Transverse colon (tissue), 4 donors: Measurements from ENCODE around the gene STK38L. TPM values are rescaled to one million over a fixed set of nuclear protein-coding genes. Genes with fewer than 3 reads are reported as not detected.

Experiments used
- DNase-seq: peaks from one replicate; pipeline ENCODE4 v3.0.0-alpha.2; 2019
- H3K27ac ChIP-seq, 4 donors: fragments of 200-600 bp; sonication (generic); 2 replicates each; pipeline ENCODE4 v1.5.1; 2016 to 2018; ENCODE audit warnings: inconsistent platforms in 4 of 4
- H3K27me3 ChIP-seq: fragments of 200-600 bp; sonication (generic); 2 replicates; pipeline ENCODE4 v1.5.1; 2017; ENCODE audit warnings: inconsistent platforms
- H3K36me3 ChIP-seq, 4 donors: fragments of 200-600 bp; sonication (generic); 2 replicates each; pipeline ENCODE4 v1.5.1; 2017 to 2019; ENCODE audit warnings: inconsistent platforms in 4 of 4
- H3K4me1 ChIP-seq, 4 donors: fragments of 200-600 bp; sonication (generic); 2 replicates each; pipeline ENCODE4 v1.5.1; 2017 to 2020; ENCODE audit warnings: inconsistent platforms in 4 of 4
- H3K4me3 ChIP-seq, 4 donors: fragments of 200-600 bp; sonication (generic); 1 replicate in 1 of 4; 2 replicates in 3 of 4; pipeline versions ENCODE4 v1.5.1 to v1.6.1; 2017 to 2019; ENCODE audit warnings: inconsistent platforms in 4 of 4
- H3K9me3 ChIP-seq, 2 donors: fragments of 200-600 bp; sonication (generic); 2 replicates each; pipeline ENCODE4 v1.5.1; 2017 to 2019; ENCODE audit warnings: inconsistent platforms in 2 of 2
- CTCF ChIP-seq, 5 experiments: fragments of 200-600 bp in 3 of 5; fragments of 450-650 bp in 2 of 5; sonication (generic) in 3 of 5; IDR thresholded peaks; 1 replicate in 2 of 5; 2 replicates in 3 of 5; pipeline ENCODE4 v1.5.1; 2016 to 2017; ENCODE audit warnings: antibody characterized with exemption in 5 of 5, inconsistent platforms in 3 of 5, mild to moderate bottlenecking in 2 of 5, moderate library complexity in 1 of 5
- EP300 ChIP-seq: sonication (generic); formaldehyde crosslinking; IDR thresholded peaks from one replicate; pipeline ENCODE4 v1.6.1; 2017; ENCODE audit warnings: antibody characterized with exemption, low read depth
- POLR2A ChIP-seq: fragments of 450-650 bp; IDR thresholded peaks from one replicate; pipeline ENCODE4 v1.6.1; 2016; ENCODE audit warnings: antibody characterized with exemption, mild to moderate bottlenecking, moderate library complexity
- POLR2AphosphoS5 ChIP-seq, 3 donors: sonication (generic); formaldehyde crosslinking; IDR thresholded peaks; one replicate each; pipeline ENCODE4 v1.6.1; 2016; ENCODE audit warnings: antibody characterized with exemption in 3 of 3
- WGBS, 2 donors: methylation state at CpG; one replicate each; pipeline ENCODE4 v1.1.5; 2018; ENCODE audit warnings: low coverage in 1 of 2; 5-methylcytosine and 5-hydroxymethylcytosine counted together
- in situ Hi-C, 4 donors: fragments of 200-750 bp; cut with MboI; loops; one replicate each; pipeline versions ENCODE4 v1.15.0 to v1.15.1; 2017; ENCODE audit warnings: low sequenced_read_pairs in 3 of 4, low pct_ligation_motif_present in 1 of 4, low pct_unique_long_range_greater_than_20kb in 1 of 4
- intact Hi-C: fragments of 100-400 bp; cut with DNase I; formaldehyde crosslinking; loops from one replicate; pipeline ENCODE4 v1.15.1; 2023; ENCODE audit warnings: low total_unique reads
- total RNA-seq, 4 donors: library from RNA; depleted of rRNA; stranded (reverse); fragments of >200 nt; gene quantifications; one replicate each; pipeline ENCODE4 v1.1.0, GENCODE V29; 2016

The STK38L gene
- total RNA-seq, 4 donors from 2014 or later = 18.5 to 51.8 (median 40.9) TPM

DNA sequence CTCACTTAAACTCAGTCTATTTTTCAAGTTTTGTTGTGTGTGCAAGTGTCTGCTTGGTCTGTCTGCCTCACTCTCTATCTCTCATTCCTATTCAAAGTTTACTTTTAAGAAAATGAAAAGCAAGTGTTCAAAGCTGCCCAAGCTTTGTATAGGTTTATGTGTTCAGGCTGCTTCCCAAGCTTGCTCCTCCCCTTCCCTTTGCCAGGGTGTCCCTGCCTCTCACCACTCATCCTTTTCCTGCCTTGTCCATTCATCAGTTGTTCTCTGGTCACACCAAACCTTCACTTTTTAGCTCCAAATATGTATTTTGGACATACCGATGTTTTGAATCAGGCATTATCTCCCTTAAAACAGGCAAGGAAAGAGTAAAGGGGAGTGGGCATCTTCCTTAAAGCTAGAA lies 41.3 kb downstream of the STK38L start:
- intact Hi-C loops = no loop called here
- Histone ChIP-seq H3K4me3 (no peak overlapping the region), H3K27ac (peak overlapping the region in 3 of 4 donors; percentile 14 to 38 (median 32)), H3K27me3 (no peaks in the 10 kb centered on the region), H3K4me1 (peaks cover 11 to 46% (median 32%) of the 10 kb centered on the region in 4 donors), H3K36me3 (no peaks in the 10 kb centered on the region), H3K9me3 (no peaks in the 10 kb centered on the region)
- 93 to 94% methylated on average over 1 of the region's 1 CpG for WGBS, 2 donors
- in situ Hi-C loops = no loop called here
- no peak for TF ChIP-seq POLR2A
- no peak for TF ChIP-seq CTCF (IDR thresholded peaks at IDR 0.05)
- no peak for TF ChIP-seq POLR2AphosphoS5 (IDR thresholded peaks at IDR 0.05)
- no peak for TF ChIP-seq EP300
- no peak for DNase-seq

DNA sequence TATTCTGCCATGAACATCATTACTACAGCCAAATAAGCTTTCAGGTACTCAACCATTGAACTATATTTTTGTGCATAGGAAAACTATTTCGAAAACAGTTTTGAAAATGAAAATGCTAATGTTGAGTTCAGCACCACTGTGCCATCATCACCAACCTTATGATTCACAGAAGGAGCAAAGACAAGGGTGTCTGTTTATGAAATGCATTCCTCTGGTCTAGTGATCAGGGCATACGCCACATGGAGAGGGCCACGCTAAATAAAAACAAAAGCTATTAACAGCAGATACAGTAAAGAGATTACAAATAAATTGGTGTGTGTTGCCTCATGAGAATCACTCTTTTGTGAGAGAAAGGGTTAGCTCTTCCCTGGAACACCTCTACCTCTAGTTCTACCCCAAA lies 45.3 kb downstream of the STK38L start:
- no peak overlapping the region for H3K4me3 ChIP-seq
- H3K4me1 ChIP-seq = peaks cover 34 to 62% (median 43%) of the 10 kb centered on the region in 4 donors
- DNase-seq = no peak
- in situ Hi-C loops (no loop called here), intact Hi-C loops (no loop called here)
- WGBS, 2 donors = 69 to 84% methylated on average over 3 of the region's 3 CpGs
- TF ChIP-seq POLR2A (no peak), POLR2AphosphoS5 (IDR thresholded peaks at IDR 0.05) (no peak)
- H3K27ac ChIP-seq = peak overlapping the region in 3 of 4 donors; percentile 4 to 28 (median 27)
- H3K27me3 ChIP-seq = no peaks in the 10 kb centered on the region
- no peaks in the 10 kb centered on the region for H3K36me3 ChIP-seq
- H3K9me3 ChIP-seq = no peaks in the 10 kb centered on the region

DNA sequence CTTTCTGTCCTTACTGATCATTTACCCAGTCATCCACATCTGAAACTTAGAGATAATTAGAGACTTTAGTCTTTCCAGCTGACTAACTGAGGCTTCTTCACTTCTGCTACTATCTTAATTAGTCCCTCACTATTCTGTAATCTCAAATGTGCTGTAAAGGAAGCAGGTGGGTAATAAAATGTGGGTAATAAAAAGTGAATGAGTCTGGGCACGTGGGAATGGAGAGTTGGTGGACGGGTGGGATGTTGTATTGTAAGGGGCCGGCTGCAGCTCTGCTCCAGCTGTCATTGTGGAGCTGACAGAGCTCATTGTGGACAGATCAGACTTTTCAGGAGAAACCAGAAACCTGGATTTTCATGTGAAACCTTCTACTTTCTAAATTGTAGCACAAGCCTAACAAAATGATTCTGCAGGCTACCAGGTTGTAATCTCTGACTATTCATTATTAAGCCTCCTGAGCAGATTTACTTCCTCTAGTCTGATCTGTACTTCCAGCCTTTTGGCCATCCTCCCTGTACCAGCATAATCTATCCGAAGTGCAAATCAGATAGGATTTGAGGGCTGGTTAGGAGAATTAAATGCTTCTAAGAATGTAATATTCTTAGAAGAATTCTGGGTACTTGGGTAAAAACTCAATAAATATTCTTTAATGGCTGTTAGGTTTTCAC lies 46.5 kb downstream of the STK38L start:
- intact Hi-C loops = no loop called here
- H3K27ac ChIP-seq = peak overlapping the region; percentile 2 to 28 (median 24)

DNA sequence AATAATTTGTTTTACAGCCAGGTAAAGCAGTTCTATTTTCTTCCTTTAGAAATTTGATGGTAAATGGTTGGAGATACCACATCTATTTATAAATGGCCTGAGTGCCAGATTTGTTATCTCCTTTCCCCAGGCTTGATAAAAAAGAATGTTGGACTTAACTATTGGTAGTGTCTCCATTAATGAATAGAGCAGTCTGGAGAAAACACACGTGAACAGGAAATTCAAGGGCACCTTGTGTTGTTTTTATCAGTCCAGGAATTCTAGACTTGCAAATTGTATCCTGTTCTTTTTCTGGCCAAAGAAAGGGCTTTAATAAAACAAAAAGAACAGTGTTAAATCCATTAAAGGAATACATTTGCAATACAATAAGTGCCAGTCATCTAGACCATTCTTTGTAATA lies 47.8 kb downstream of the STK38L start:
- 30 to 33% methylated on average over 1 of the region's 1 CpG for WGBS, 2 donors
- no peaks in the 10 kb centered on the region for H3K27me3 ChIP-seq
- H3K36me3 ChIP-seq = no peaks in the 10 kb centered on the region
- no peaks in the 10 kb centered on the region for H3K9me3 ChIP-seq
- no peak for DNase-seq
- H3K27ac ChIP-seq = peak overlapping the region in 3 of 4 donors; percentile 16 to 38 (median 28)
- intact Hi-C loops (no loop called here), in situ Hi-C loops (no loop called here)
- peaks cover 28 to 56% (median 38%) of the 10 kb centered on the region in 4 donors for H3K4me1 ChIP-seq
- TF ChIP-seq EP300 (no peak), CTCF (IDR thresholded peaks at IDR 0.05) (no peak)
- no peak overlapping the region for H3K4me3 ChIP-seq

More for the DNA sequence above, 46.5 kb downstream of the STK38L start:
- TF ChIP-seq POLR2A = no peak
- TF ChIP-seq POLR2AphosphoS5 (IDR thresholded peaks at IDR 0.05) = no peak
- Histone ChIP-seq H3K27me3 (no peaks in the 10 kb centered on the region), H3K4me1 (peaks cover 28 to 56% (median 38%) of the 10 kb centered on the region in 4 donors), H3K4me3 (no peak overlapping the region), H3K36me3 (no peaks in the 10 kb centered on the region), H3K9me3 (no peaks in the 10 kb centered on the region)
- 38 to 48% methylated on average over 4 of the region's 4 CpGs for WGBS, 2 donors
- DNase-seq = no peak
- in situ Hi-C loops = no loop called here

DNA sequence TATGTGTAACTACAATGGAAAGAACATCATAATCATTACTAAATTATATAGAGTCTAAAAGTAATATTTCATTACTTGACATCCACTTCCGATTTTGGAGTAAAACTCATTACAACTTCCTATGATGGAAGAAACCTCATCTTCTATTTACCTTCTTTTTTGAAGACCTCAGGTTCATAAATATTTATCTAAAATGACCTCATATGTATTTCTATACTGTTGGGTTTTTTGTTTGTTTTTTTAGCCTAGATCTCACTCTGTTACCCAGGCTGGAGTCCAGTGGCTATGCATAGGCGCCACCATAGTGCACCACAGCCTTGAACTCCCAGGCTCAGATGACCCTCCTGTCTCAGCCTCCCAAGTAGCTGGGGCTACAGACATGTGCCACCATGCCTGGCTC lies 48.6 kb downstream of the STK38L start:
- 88 to 100% methylated on average over 1 to 2 of the region's 2 CpGs for WGBS, 2 donors
- intact Hi-C loops (no loop called here), in situ Hi-C loops (no loop called here)
- H3K27me3 ChIP-seq = no peaks in the 10 kb centered on the region
- H3K9me3 ChIP-seq = no peaks in the 10 kb centered on the region
- H3K27ac ChIP-seq = peak overlapping the region in 3 of 4 donors; percentile 38 to 49 (median 39)
- peaks cover 28 to 64% (median 38%) of the 10 kb centered on the region in 4 donors for H3K4me1 ChIP-seq
- H3K36me3 ChIP-seq = peaks cover 0 to 2% (median 0%) of the 10 kb centered on the region in 4 donors
- no peak overlapping the region for H3K4me3 ChIP-seq
- DNase-seq = no peak
- TF ChIP-seq POLR2A = no peak
- no peak for TF ChIP-seq POLR2AphosphoS5 (IDR thresholded peaks at IDR 0.05)
- TF ChIP-seq CTCF (IDR thresholded peaks at IDR 0.05) = no peak
- no peak for TF ChIP-seq EP300
